DMS 273 (cell line): ENCODE data around the gene SIPA1L3.
A peak's percentile ranks its signal among the peaks of the same experiment; 100 is the strongest.

ENCODE experiments used
- DNase-seq: peaks from one replicate; lab custom pipeline; 2025; ENCODE audit not compliant: unreplicated experiment; lab: John Stamatoyannopoulos, UW

The SIPA1L3 gene

DNA sequence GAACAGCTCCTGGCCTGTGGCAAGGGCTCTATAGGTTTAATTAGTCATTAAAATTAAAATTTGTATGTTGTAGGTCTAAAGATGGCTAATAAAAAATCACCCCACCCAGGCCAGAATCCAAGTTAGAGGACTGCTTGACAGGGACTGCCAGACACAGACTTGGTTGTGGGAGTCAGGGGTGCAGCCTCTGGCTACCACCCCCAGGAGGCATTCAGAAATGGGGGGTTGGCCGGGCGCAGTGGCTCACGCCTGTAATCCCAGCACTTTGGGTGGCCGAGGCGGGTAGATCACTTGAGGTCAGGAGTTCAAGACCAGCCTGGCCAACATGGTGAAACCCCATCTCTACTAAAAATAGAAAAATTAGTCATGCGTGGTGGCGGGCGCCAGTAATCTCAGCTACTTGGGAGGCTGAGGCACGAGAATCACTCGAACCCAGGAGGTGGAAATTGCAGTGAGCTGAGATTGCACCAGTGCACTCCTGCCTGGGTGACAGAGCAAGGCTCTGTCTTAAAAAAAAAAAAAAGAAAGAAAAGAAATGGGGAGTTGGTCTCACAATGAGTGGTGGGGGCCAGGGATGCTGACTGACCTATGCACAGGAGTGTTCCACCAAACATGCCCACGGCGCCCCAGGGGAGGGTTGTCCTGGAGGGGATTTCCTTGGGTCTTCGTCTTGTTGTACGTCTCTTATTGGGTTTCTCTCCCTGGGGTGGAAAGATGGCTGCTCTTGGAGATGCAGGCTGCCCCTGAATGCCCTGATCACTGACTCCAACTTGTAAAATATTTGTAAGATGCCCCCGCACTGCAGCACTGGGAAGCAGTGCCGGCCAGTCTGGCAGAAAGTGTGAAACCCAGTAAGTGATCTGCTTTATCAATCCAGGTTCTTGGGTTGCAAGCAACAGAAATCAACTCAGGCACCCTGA is 68.8 kb downstream of the SIPA1L3 start:
- DNase-seq = no peak

GRCh38 chr19:37977391-37977790 is 70.4 kb downstream of the SIPA1L3 start:
- DNase-seq = no peak

GRCh38 chr19:37977992-37978391 is 71.0 kb downstream of the SIPA1L3 start:
- DNase-seq = no peak

DNA sequence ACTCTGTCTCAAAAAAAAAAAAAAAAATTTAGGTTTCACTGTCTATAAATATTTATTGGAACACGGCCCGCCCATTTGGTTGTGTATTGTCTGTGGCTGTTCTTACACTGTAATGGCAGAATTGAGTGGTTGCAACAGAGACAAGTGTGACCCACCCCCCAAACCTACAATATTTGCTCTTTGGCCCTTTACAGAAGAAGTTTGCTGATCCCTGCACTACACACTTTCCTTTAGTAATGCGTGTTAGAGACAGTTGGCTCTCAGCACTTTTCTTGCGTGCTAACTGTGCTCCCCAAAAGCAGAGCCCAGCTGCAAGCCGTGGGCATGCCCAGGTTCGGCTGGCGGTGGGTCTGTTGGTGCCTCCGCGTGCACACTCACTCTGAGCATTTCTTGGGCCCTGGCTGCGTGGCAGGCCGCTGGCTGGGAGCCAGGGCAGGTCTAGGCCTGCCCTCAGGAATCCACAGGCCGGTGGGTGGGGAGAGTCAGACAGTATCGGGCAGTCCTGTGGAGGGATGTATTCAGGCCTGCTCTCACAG is 72.6 kb downstream of the SIPA1L3 start:
- DNase-seq = peak; percentile 76

DNA sequence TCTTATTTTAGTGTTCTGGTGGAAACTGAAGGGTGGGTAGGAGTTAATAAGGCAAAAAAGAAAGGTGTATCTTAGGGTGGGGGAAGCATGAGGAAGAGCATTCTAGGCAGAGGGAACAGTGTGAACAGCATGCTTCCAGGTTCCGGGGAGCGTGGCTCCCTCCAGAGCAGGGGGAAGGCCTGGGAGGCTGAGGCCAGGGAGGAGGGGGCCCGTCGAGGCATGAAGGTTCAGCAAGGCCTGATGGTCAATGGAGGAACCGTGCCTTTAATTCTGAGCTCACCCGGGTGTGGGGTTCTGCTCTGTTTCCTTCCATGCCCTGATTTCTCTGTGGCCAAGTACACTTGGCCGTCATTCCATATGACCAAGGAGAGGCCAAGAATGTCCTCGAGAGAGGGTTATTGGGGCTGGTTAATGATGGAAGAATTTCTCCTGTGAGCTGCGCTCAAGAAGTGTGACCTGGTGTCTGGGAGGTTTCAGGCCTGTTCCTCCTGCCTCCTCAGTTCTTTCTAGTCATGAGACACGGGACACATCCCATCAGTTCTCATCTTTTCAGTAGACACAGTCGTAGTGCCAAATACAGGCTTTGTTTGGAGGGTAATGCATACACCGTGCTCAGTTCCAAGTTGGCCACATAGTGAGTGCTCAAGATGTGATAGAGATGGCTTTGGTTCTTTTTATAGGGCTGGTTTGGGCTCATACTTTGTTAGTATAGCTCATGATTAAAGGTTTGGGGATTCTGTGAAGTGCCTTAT is 73.6 kb downstream of the SIPA1L3 start:
- no peak for DNase-seq

DNA sequence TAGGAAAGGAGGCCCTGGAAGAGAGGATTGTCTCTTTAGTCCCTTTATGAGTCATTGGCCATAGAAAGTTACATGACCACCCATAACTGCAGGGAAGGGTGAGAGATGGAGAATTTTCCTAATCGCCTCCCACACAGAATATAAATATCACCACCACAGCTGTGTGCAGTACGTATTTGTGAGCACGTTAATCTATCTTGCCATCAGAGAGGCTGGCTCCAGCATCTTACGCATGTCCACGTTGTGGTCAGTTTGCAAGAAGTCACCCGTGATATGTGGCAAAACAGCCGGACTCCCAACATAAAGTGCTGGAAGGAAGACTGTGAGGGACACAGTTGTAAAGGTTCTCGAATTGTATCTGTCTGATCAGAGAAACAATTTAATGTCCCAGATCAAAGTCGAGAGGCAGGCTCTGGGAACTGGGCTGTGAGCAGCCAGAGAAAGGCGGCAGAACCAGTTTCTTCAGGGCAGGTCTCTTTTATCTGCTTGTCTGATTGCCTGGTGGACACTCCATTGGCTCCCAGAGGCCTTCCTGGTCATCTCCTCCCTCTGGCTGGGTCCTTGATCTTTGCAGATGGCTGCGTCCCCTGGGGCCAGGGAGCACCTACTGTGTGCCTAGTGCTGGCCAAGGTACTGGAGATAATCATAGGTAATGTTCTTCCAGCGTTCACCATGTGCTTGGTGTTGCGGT is 74.9 kb downstream of the SIPA1L3 start:
- no peak for DNase-seq

DNA sequence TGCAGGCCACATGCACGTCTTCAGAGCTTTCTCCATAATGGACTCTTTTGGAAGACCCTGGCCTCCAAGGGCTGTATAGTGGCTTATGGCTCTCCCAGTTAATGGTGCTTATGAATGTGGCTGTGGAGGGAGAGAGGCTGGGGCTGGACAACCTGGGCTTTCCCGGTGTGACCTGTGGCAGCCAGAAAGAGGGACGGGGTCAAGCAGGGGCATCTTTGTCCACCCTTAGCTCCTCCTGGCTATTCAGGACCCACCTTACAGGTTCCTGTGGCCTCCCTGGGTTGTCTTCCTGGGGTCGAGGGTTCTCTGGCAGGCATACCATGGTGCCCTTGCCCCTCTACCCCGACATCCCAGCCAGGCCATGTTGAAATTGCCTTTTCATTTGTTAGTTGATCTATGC is 75.6 kb downstream of the SIPA1L3 start:
- DNase-seq = no peak

GRCh38 chr19:37983153-37983552 is 76.1 kb downstream of the SIPA1L3 start:
- DNase-seq = no peak

DNA sequence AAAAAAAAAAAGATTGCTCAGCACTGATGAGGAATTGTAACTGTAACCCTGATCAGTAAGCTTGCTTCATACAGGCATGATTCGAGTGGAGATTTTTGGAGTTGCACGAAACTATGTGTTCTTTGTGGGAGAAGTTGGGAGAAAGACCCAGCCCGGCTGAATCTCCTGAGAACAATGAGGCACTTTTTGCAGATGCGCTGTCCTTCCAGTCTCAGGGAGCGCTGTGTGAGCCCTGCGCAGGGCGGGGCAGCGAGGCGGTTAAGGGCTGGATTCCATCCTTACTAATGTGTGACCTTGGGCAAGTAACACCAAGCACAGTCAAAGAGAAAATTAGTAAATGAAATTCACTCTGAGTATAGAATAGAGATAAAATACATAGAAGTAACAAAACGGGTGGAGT is 76.9 kb downstream of the SIPA1L3 start:
- DNase-seq = no peak

- no peak for DNase-seq
These were observed 79.2 kb downstream of the SIPA1L3 start for GRCh38 chr19:37986048-37986750.

- peak; percentile 54 for DNase-seq
These were observed 80.6 kb downstream of the SIPA1L3 start for GRCh38 chr19:37987356-37988332.

GRCh38 chr19:37988758-37989635 is 82.0 kb downstream of the SIPA1L3 start:
- no peak for DNase-seq

- no peak for DNase-seq
These were observed 82.8 kb downstream of the SIPA1L3 start for GRCh38 chr19:37989855-37990254.

GRCh38 chr19:37990362-37990761 is 83.4 kb downstream of the SIPA1L3 start:
- no peak for DNase-seq

DNA sequence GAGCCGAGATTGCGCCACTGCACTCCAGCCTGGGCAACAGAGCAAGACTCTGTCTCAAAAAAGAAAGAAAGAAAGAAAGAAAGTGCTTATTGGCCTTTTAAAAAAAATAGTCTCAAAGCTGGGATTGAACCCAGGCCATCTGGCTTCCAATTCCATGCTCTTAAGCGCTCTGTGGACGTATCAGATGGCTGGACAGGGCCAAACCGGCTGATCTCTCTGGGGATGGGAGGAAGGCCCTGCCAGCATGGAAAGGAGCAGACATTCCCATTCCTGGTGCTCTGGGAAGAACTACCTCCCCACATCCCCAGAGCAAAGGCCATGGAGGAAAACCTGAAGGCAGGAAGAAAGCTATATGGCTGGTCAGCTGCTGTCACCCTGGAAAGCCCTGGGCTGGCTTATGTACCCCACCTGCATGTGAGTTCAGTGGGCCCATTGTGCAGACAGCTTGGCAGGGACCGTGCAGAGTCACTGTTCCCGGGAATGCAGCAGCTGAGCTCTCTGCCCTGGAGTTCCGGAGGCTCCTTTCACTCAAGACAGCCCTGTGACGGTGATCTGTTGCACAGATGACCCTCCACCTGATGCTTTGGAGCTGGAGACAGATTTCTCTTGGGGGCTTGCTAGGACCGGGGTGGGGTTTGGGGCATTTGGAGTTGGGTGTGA is 84.3 kb downstream of the SIPA1L3 start:
- peak; percentile 43 for DNase-seq

DNA sequence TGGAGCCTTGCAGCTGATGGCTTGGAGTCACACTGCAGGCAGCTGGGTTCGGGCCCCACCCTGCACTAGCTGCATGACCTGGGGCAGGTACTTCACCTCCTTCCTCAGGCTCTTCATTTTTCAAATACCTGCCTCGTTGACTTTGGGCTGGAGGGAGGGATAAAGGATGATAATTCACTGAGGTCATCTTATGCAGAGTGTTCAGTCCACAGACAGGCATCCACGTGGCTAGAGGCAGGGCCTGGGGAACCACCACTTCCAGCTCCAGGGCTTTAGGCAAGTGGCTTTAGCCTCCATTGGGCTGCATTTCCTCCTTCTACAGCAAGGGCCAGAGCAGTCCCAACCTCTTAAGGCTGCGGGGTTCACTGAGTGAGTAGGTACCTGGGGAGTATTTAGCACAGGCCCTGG is 84.8 kb downstream of the SIPA1L3 start:
- no peak for DNase-seq

- DNase-seq = no peak
These were observed 85.8 kb downstream of the SIPA1L3 start for GRCh38 chr19:37992761-37993160.

DNA sequence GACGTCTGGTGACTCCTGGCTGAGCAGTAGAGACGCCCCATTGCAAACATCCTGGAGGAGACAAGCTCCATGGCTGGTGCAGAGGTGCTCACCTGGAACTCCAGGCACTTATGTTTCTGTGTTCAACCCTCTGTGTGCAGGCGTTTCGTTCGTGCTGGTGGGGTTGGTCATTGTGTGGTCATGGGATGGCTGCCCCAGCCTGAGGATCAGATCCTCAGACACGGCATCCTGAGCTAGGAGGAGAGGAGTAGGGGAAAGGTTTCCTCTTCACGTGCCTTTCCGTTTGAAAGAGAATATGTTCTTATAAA is 87.8 kb downstream of the SIPA1L3 start:
- DNase-seq = no peak
